ENCODE results near the gene KDM6B. TPM values are rescaled to one million over a fixed set of nuclear protein-coding genes. Genes with fewer than 3 reads are reported as not detected.

KDM6B gene
- total and polyA plus RNA-seq, 9 of the 15 experiments (the other 6 are each of a cell fraction or from before 2014, with no cell fraction given): 0.01 to 22.9 (median 2.2) TPM

DNA sequence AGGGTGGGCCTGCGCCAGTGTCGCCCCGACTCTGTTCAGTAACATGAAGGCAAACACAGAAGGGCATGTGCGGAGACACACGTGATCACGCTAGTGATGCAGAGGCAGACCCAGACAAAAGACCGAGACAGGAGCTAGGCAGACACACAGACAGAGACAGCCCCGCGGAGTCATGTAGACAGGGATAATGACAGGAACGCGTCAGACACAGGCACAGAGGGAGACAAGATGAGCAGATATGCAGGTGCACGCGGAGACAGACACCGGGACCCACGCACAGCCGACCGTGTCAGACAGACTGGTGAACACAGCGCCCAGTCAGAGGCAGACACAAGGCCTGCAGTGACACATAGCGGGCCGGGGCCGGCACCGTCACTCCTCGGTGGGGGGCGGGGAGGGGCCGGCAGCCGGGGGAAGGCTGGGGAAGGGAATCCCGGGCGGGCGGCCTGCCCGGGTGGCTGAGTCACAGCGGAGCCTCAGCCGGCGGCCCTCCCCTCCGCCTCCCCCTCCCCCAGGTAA lies 7.4 kb downstream of the KDM6B start (continued):
- TF ChIP-seq SREBF1 (IDR thresholded peaks at IDR 0.05; ENCODE audit: borderline replicate concordance, low read depth, low read length) (no peak), MYC (IDR thresholded peaks at IDR 0.05; ENCODE audit: low read depth, low read length) (0 out of 2 replicates have a peak, but pooled peaks have one; percentile 37), MYC (CRISPR knock-in tag; IDR thresholded peaks at IDR 0.05; ENCODE audit: borderline replicate concordance, low read depth) (no peak), CREM (IDR thresholded peaks at IDR 0.05; ENCODE audit: low read depth) (peak; percentile 75), ATF1 (CRISPR knock-in tag; IDR thresholded peaks at IDR 0.05) (no peak), ATF1 (tag; IDR thresholded peaks at IDR 0.05) (peak; percentile 53; the same call in 1 of the 2 replicates), NFE2 (IDR thresholded peaks at IDR 0.05; ENCODE audit: low read depth) (peak; percentile 18; the same call in 1 of the 2 replicates), SAP30 (IDR thresholded peaks at IDR 0.05; ENCODE audit: borderline replicate concordance, insufficient read depth, low read depth, low read length, poor library complexity, severe bottlenecking) (peak; percentile 27), SNIP1 (IDR thresholded peaks at IDR 0.05; ENCODE audit: low read depth) (no peak), RAD51 (IDR thresholded peaks at IDR 0.05; ENCODE audit: borderline replicate concordance, low read depth) (peak; percentile 66), FOXK2 (conservative IDR thresholded peaks at IDR 0.05 in 1 of 2, IDR thresholded peaks at IDR 0.05 in 1 of 2; ENCODE audit: low read depth in 2 of 2) (peak in 1 of 2 experiments; percentile 50; a peak in 1 of 4 replicates), BRD9 (IDR thresholded peaks at IDR 0.05; ENCODE audit: low read depth, partially characterized antibody) (peak; percentile 40), ZNF140 (CRISPR knock-in tag; IDR thresholded peaks at IDR 0.05) (no peak), SMAD4 (CRISPR knock-in tag; conservative IDR thresholded peaks at IDR 0.05) (peak; percentile 99), TAF9B (IDR thresholded peaks at IDR 0.05; ENCODE audit: partially characterized antibody) (peak; percentile 63), TGIF2 (CRISPR knock-in tag; IDR thresholded peaks at IDR 0.05) (no peak)
- TF ChIP-seq, protein P1, sequence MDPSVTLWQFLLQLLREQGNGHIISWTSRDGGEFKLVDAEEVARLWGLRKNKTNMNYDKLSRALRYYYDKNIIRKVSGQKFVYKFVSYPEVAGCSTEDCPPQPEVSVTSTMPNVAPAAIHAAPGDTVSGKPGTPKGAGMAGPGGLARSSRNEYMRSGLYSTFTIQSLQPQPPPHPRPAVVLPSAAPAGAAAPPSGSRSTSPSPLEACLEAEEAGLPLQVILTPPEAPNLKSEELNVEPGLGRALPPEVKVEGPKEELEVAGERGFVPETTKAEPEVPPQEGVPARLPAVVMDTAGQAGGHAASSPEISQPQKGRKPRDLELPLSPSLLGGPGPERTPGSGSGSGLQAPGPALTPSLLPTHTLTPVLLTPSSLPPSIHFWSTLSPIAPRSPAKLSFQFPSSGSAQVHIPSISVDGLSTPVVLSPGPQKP (CRISPR knock-in tag; IDR thresholded peaks at IDR 0.05): no peak
- TF ChIP-seq, protein P2, sequence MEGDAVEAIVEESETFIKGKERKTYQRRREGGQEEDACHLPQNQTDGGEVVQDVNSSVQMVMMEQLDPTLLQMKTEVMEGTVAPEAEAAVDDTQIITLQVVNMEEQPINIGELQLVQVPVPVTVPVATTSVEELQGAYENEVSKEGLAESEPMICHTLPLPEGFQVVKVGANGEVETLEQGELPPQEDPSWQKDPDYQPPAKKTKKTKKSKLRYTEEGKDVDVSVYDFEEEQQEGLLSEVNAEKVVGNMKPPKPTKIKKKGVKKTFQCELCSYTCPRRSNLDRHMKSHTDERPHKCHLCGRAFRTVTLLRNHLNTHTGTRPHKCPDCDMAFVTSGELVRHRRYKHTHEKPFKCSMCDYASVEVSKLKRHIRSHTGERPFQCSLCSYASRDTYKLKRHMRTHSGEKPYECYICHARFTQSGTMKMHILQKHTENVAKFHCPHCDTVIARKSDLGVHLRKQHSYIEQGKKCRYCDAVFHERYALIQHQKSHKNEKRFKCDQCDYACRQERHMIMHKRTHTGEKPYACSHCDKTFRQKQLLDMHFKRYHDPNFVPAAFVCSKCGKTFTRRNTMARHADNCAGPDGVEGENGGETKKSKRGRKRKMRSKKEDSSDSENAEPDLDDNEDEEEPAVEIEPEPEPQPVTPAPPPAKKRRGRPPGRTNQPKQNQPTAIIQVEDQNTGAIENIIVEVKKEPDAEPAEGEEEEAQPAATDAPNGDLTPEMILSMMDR (IDR thresholded peaks at IDR 0.05 in 2 of 3, conservative IDR thresholded peaks at IDR 0.05 in 1 of 3; ENCODE audit: insufficient read depth in 2 of 3, low read depth in 1 of 3, low read length in 3 of 3): peak; percentile 22 to 60 (median 41); a peak in 4 of 6 replicates
- TF ChIP-seq, protein P3, sequence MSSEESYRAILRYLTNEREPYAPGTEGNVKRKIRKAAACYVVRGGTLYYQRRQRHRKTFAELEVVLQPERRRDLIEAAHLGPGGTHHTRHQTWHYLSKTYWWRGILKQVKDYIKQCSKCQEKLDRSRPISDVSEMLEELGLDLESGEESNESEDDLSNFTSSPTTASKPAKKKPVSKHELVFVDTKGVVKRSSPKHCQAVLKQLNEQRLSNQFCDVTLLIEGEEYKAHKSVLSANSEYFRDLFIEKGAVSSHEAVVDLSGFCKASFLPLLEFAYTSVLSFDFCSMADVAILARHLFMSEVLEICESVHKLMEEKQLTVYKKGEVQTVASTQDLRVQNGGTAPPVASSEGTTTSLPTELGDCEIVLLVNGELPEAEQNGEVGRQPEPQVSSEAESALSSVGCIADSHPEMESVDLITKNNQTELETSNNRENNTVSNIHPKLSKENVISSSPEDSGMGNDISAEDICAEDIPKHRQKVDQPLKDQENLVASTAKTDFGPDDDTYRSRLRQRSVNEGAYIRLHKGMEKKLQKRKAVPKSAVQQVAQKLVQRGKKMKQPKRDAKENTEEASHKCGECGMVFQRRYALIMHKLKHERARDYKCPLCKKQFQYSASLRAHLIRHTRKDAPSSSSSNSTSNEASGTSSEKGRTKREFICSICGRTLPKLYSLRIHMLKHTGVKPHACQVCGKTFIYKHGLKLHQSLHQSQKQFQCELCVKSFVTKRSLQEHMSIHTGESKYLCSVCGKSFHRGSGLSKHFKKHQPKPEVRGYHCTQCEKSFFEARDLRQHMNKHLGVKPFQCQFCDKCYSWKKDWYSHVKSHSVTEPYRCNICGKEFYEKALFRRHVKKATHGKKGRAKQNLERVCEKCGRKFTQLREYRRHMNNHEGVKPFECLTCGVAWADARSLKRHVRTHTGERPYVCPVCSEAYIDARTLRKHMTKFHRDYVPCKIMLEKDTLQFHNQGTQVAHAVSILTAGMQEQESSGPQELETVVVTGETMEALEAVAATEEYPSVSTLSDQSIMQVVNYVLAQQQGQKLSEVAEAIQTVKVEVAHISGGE (CRISPR knock-in tag; IDR thresholded peaks at IDR 0.05): no peak; a peak in 1 of 6 replicates
- TF ChIP-seq, protein P4, sequence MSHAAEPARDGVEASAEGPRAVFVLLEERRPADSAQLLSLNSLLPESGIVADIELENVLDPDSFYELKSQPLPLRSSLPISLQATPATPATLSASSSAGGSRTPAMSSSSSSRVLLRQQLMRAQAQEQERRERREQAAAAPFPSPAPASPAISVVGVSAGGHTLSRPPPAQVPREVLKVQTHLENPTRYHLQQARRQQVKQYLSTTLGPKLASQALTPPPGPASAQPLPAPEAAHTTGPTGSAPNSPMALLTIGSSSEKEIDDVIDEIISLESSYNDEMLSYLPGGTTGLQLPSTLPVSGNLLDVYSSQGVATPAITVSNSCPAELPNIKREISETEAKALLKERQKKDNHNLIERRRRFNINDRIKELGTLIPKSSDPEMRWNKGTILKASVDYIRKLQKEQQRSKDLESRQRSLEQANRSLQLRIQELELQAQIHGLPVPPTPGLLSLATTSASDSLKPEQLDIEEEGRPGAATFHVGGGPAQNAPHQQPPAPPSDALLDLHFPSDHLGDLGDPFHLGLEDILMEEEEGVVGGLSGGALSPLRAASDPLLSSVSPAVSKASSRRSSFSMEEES (CRISPR knock-in tag; IDR thresholded peaks at IDR 0.05): peak; percentile 25; the same call in 1 of the 2 replicates

Data from K562 (cell line).